Retinal pigment epithelial cell (primary cell): Measurements from ENCODE around the gene TFF3.
"Not testable (repeated sequence)": the region's sequence is repeated elsewhere in the genome, so short reads cannot be mapped to it uniquely, and the experiment has no call there.

Experiments used
- DNase-seq: peaks from one replicate; pipeline ENCODE4 v3.0.0-alpha.2; 2010; ENCODE audit warnings: low read depth
- H3K4me3 ChIP-seq: 2 replicates; pipeline ENCODE4 v1.5.1; 2011; ENCODE audit warnings: mild to moderate bottlenecking, low read length, control low read depth, moderate library complexity
- CTCF ChIP-seq: conservative IDR thresholded peaks from 2 replicates; pipeline ENCODE4 v1.5.1; 2011; ENCODE audit warnings: low read depth, low read length, control low read depth, inconsistent platforms

Gene TFF3

GRCh38 chr21:42293649-42294272 is 21.4 kb downstream of the TFF3 start:
- DNase-seq: no peak
- no peak for TF ChIP-seq CTCF
- H3K4me3 ChIP-seq: no peak overlapping the region

- not testable (repeated sequence) for H3K4me3 ChIP-seq, DNase-seq
These were observed 22.6 kb downstream of the TFF3 start for GRCh38 chr21:42292563-42293142.

- DNase-seq: no peak
- H3K4me3 ChIP-seq: no peak overlapping the region
- no peak for TF ChIP-seq CTCF
These were observed 23.3 kb downstream of the TFF3 start for GRCh38 chr21:42291751-42292562.

GRCh38 chr21:42291003-42291750 is 24.0 kb downstream of the TFF3 start:
- no peak for TF ChIP-seq CTCF
- no peak for DNase-seq
- H3K4me3 ChIP-seq: no peak overlapping the region

- no peak for DNase-seq
- no peak for TF ChIP-seq CTCF
- no peak overlapping the region for H3K4me3 ChIP-seq
These were observed 24.7 kb downstream of the TFF3 start for GRCh38 chr21:42290505-42290904.

- no peak overlapping the region for H3K4me3 ChIP-seq
- TF ChIP-seq CTCF: no peak
- DNase-seq: no peak
These were observed 25.3 kb downstream of the TFF3 start for GRCh38 chr21:42289926-42290325.

GRCh38 chr21:42288962-42289361 is 26.2 kb downstream of the TFF3 start:
- no peak for TF ChIP-seq CTCF
- no peak overlapping the region for H3K4me3 ChIP-seq
- DNase-seq: no peak
